Measurements from ENCODE around the gene RERGL.
"Not testable (repeated sequence)": the region's sequence is repeated elsewhere in the genome, so short reads cannot be mapped to it uniquely, and the experiment has no call there.

Gene RERGL

GRCh38 chr12:18090093-18090492 is at the start of gene RERGL:
Gene RERGL, minus strand, starts transcription at chr12:18090193. Its CDS starts 53 bp downstream, at chr12:18090140.
- DNase-seq (ENCODE audit: extremely low spot score, insufficient read length, low read depth) (no peak), FAIRE-seq (no peak)

- FAIRE-seq (no peak), DNase-seq (ENCODE audit: extremely low spot score, insufficient read length, low read depth) (no peak)
Measured at GRCh38 chr12:18139254-18139653, 49.3 kb upstream of the RERGL start.

GRCh38 chr12:18135509-18135908 is 45.5 kb upstream of the RERGL start:
- DNase-seq (ENCODE audit: extremely low spot score, insufficient read length, low read depth) (no peak), FAIRE-seq (no peak)

GRCh38 chr12:18135086-18135485 is 45.1 kb upstream of the RERGL start:
- FAIRE-seq (no peak), DNase-seq (ENCODE audit: extremely low spot score, insufficient read length, low read depth) (no peak)

- DNase-seq (ENCODE audit: extremely low spot score, insufficient read length, low read depth) (no peak), FAIRE-seq (no peak)
Measured at GRCh38 chr12:18130851-18131250, 40.9 kb upstream of the RERGL start.

GRCh38 chr12:18123707-18124106 is 33.7 kb upstream of the RERGL start:
- DNase-seq (ENCODE audit: extremely low spot score, insufficient read length, low read depth) (no peak), FAIRE-seq (no peak)

- FAIRE-seq: no peak
- no peak for DNase-seq (ENCODE audit: extremely low spot score, insufficient read length, low read depth)
Measured at GRCh38 chr12:18120899-18121298, 30.9 kb upstream of the RERGL start.

- DNase-seq (ENCODE audit: extremely low spot score, insufficient read length, low read depth): no peak
- no peak for FAIRE-seq
Measured at GRCh38 chr12:18108611-18109010, 18.6 kb upstream of the RERGL start.

GRCh38 chr12:18103624-18104023 is 13.6 kb upstream of the RERGL start:
- no peak for DNase-seq (ENCODE audit: extremely low spot score, insufficient read length, low read depth)
- FAIRE-seq: no peak

GRCh38 chr12:18101043-18101442 is 11.1 kb upstream of the RERGL start:
- DNase-seq (ENCODE audit: extremely low spot score, insufficient read length, low read depth) (no peak), FAIRE-seq (no peak)

GRCh38 chr12:18084080-18084479 is 5.9 kb downstream of the RERGL start:
- DNase-seq (ENCODE audit: extremely low spot score, insufficient read length, low read depth) (no peak), FAIRE-seq (no peak)

GRCh38 chr12:18079541-18080246 is 10.3 kb downstream of the RERGL start:
- DNase-seq (ENCODE audit: extremely low spot score, insufficient read length, low read depth) (no peak), FAIRE-seq (no peak)

- FAIRE-seq (no peak), DNase-seq (ENCODE audit: extremely low spot score, insufficient read length, low read depth) (no peak)
Measured at GRCh38 chr12:18074001-18074400, 16.0 kb downstream of the RERGL start.

GRCh38 chr12:18072723-18073122 is 17.3 kb downstream of the RERGL start:
- FAIRE-seq (no peak), DNase-seq (ENCODE audit: extremely low spot score, insufficient read length, low read depth) (no peak)

GRCh38 chr12:18071336-18071735 is 18.7 kb downstream of the RERGL start:
- no peak for FAIRE-seq
- DNase-seq (ENCODE audit: extremely low spot score, insufficient read length, low read depth): no peak

- DNase-seq (ENCODE audit: extremely low spot score, insufficient read length, low read depth) (no peak), FAIRE-seq (no peak)
Measured at GRCh38 chr12:18068355-18068754, 21.6 kb downstream of the RERGL start.

GRCh38 chr12:18066666-18067065 is 23.3 kb downstream of the RERGL start:
- FAIRE-seq (no peak), DNase-seq (ENCODE audit: extremely low spot score, insufficient read length, low read depth) (no peak)

- DNase-seq (ENCODE audit: extremely low spot score, insufficient read length, low read depth); FAIRE-seq: not testable (repeated sequence)
Measured at GRCh38 chr12:18062867-18063266, 27.1 kb downstream of the RERGL start.

GRCh38 chr12:18057051-18057450 is 32.9 kb downstream of the RERGL start:
- no peak for DNase-seq (ENCODE audit: extremely low spot score, insufficient read length, low read depth)
- FAIRE-seq: no peak

GRCh38 chr12:18054925-18055619 is 34.9 kb downstream of the RERGL start:
- FAIRE-seq (no peak), DNase-seq (ENCODE audit: extremely low spot score, insufficient read length, low read depth) (no peak)

GRCh38 chr12:18045446-18045992 is 44.5 kb downstream of the RERGL start:
- FAIRE-seq: no peak
- DNase-seq (ENCODE audit: extremely low spot score, insufficient read length, low read depth): no peak
